AG04450 (cell line): ENCODE results near the gene TNFRSF1A. TPM values are rescaled to one million over a fixed set of nuclear protein-coding genes. Genes with fewer than 3 reads are reported as not detected.

ENCODE experiments used
- CTCF ChIA-PET: fragments of 300-600, 350-600 bp; formaldehyde crosslinking; extraction: SDS; loops from one replicate; lab custom pipeline; 2022; ENCODE audit warnings: antibody characterized with exemption, inconsistent platforms; lab: Charles Lee
- POLR2A ChIA-PET: fragments of 350-600 bp; formaldehyde crosslinking; extraction: SDS; loops from one replicate; lab custom pipeline; 2021; ENCODE audit warnings: antibody characterized with exemption, inconsistent platforms; lab: Yijun Ruan, JAX
- DNase-seq: peaks from one replicate; pipeline ENCODE4 v3.0.0-alpha.2; 2011; ENCODE audit warnings: low read depth, low spot score
- H3K27ac ChIP-seq: one replicate; pipeline ENCODE4 v1.5.1; 2012; ENCODE audit warnings: low read depth, low read length, control low read depth
- H3K27me3 ChIP-seq: one replicate; pipeline ENCODE4 v1.6.0; 2012; ENCODE audit warnings: low read length; ENCODE audit not compliant: control insufficient read depth, insufficient read depth
- H3K4me3 ChIP-seq: 2 replicates; pipeline ENCODE4 v1.5.1; 2011; ENCODE audit warnings: mild to moderate bottlenecking, low read depth, low read length, control low read depth
- H3K9me3 ChIP-seq: 2 replicates; pipeline ENCODE4 v1.5.1; 2012; ENCODE audit warnings: low read length; ENCODE audit not compliant: control insufficient read depth, insufficient read depth
- polyA plus RNA-seq: library from polyadenylated mRNA; depleted of rRNA; stranded (reverse); fragments of >200 nt; gene quantifications from 2 replicates; pipeline ENCODE4 v1.2.3, GENCODE V29; 2011
- TF ChIP-seq, protein P1 (sequence below): IDR thresholded peaks from 2 replicates; pipeline ENCODE4 v1.5.1; 2011; ENCODE audit warnings: low read depth, low read length, control low read depth, inconsistent platforms

TNFRSF1A gene
- polyA plus RNA-seq, 1 experiment: 231 TPM

DNA sequence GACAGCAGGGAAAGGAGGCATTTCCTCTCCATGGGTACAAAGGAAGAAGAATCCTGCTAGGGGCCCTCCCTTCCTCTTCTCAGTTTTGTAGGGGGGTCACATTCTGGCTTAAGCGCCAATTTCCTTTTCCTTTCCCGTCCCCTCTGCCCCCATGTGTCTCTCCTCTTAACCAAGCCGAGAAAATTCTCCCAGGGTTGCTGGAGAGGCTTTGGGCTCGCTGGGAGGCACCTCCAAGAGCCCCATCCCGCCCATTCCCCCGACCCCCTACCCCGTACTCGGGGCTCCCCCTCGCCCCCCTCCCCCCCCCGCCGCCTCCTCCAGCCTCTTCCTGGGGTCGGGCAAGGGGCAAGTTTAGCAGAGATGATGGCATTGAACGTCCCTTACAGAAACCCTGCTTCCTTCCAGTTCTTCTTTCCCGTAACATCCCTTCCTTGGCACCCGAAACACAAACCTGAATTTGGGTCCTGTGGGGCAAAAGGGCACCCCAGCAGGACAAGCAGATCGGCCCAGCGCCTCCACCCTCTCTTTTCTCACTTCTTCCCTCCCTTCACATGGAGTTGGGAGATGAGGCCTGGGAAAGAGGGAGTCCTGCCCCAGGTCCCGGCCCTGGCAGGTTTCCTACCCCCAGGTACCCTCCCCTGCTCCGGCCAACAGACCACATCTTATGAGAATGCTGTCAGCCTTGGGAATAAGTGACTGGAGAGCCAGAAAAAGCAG lies 17.7 kb downstream of the TNFRSF1A start:
- peak overlapping the region; percentile 90 for H3K27ac ChIP-seq
- H3K4me3 ChIP-seq: no peak overlapping the region
- ChIA-PET CTCF (interaction anchor here (0.6 to 1.8 kb wide), 5 partner anchors 12 to 141 kb away, joined by 3 to 25 read pairs (median 5); partner anchors contain the start of gene LTBR), POLR2A (interaction anchor here (1.2 to 2.7 kb wide), 5 partner anchors 11 to 66 kb away, joined by 3 to 20 read pairs (median 4); partner anchors contain the start of gene LTBR)
- no peaks in the 10 kb centered on the region for H3K27me3 ChIP-seq
- TF ChIP-seq, protein P1, sequence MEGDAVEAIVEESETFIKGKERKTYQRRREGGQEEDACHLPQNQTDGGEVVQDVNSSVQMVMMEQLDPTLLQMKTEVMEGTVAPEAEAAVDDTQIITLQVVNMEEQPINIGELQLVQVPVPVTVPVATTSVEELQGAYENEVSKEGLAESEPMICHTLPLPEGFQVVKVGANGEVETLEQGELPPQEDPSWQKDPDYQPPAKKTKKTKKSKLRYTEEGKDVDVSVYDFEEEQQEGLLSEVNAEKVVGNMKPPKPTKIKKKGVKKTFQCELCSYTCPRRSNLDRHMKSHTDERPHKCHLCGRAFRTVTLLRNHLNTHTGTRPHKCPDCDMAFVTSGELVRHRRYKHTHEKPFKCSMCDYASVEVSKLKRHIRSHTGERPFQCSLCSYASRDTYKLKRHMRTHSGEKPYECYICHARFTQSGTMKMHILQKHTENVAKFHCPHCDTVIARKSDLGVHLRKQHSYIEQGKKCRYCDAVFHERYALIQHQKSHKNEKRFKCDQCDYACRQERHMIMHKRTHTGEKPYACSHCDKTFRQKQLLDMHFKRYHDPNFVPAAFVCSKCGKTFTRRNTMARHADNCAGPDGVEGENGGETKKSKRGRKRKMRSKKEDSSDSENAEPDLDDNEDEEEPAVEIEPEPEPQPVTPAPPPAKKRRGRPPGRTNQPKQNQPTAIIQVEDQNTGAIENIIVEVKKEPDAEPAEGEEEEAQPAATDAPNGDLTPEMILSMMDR: no peak
- no peak for DNase-seq
- H3K9me3 ChIP-seq: no peaks in the 10 kb centered on the region

DNA sequence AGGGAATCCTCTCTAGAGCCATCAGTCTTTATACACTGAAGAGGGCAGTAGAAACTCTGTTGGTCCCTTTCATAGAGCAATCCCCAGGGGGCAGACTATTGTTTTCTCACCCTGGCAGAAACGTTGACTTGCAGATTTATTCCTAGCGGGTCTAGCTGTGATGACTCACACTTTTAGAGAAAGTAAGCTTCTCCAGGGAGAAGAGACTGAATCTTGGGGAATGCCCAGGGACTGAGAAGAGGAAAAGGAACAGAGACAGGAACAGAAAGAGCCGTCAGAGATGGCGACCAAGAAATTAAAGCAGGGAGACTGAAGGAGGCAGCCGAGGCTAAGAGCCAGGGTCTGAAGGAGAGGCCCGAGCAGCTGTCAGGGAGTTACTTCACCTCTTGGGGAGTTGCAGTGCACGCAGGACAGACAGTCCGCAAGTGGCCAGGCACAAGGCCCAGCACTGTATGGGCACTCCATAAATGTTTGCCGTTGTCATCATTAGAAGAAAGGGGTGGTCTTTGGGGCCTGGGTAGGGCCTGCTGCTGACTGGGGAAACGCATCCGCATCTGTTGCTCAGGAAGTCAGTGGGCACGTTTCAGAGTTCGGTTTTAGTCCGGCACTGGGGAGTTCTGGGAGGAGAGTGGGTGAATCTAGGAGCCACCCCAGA lies 18.4 kb downstream of the TNFRSF1A start:
- POLR2A ChIA-PET: interaction anchor here (0.7 to 1.7 kb wide), 8 partner anchors 8 to 147 kb away, joined by 3 to 9 read pairs (median 4); partner anchors contain the start of genes LTBR and VAMP1
- no peak overlapping the region for H3K4me3 ChIP-seq
- H3K27ac ChIP-seq: peak overlapping the region; percentile 90

DNA sequence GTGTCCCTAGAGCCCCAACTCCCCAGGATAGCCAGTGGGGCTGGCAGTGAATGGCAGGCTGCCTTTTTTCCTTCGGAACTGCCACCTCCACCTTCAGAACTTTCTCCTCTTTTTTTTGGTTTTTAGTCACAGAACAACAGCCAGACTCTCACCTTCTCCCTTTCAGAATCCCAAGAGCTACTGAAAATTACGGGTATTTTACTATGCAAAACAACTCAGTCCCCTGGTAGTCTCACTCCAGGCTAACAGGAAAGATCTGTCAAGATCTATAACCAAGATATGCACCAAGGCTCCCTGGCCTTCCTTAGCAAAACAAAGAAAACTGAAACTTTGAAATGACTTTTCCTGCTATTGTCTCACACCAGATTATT lies 18.9 kb downstream of the TNFRSF1A start:
- TF ChIP-seq, protein P1: no peak
- CTCF ChIA-PET: interaction anchor here (0.7 to 1.8 kb wide), 10 partner anchors 9 to 335 kb away, joined by 3 to 25 read pairs (median 4); no protein-coding TSS in a partner anchor
- no peak for DNase-seq
- Histone ChIP-seq H3K27ac (no peak overlapping the region), H3K4me3 (no peak overlapping the region), H3K9me3 (no peaks in the 10 kb centered on the region; the same call in 1 of the 2 replicates), H3K27me3 (no peaks in the 10 kb centered on the region)
- POLR2A ChIA-PET: interaction anchor here (0.7 to 1.7 kb wide), 8 partner anchors 8 to 148 kb away, joined by 3 to 9 read pairs (median 4); partner anchors contain the start of genes LTBR and VAMP1

More for the DNA sequence above, 18.4 kb downstream of the TNFRSF1A start:
- peak; percentile 79 for DNase-seq
- CTCF ChIA-PET: interaction anchor here (0.6 to 1.8 kb wide), 9 partner anchors 9 to 335 kb away, joined by 3 to 25 read pairs (median 5); partner anchors contain the start of gene LTBR
- TF ChIP-seq, protein P1: peak; percentile 77
- Histone ChIP-seq H3K9me3 (no peaks in the 10 kb centered on the region), H3K27me3 (no peaks in the 10 kb centered on the region)

DNA sequence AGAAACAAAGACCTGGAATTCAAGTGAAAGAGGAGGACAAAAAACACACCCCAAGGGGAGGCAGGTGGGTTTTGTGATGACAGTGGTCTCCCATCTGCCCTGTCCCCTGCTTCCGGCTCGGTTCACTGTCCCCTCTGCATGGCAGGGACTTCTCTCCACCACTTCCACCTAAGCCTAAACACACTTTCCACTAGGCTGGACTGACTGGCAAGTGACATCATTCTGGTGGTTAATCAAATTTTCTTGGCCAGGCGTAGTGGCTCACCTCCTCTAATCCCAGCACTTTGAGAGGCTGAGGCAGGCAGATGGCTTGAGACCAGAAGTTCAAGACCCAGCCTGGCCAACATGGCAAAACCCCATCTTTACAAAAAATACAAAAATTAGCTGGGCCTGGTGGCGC lies 19.5 kb downstream of the TNFRSF1A start:
- Histone ChIP-seq H3K27me3 (no peaks in the 10 kb centered on the region), H3K4me3 (no peak overlapping the region), H3K9me3 (no peaks in the 10 kb centered on the region; the same call in 1 of the 2 replicates), H3K27ac (no peak overlapping the region)
- CTCF ChIA-PET: interaction anchor here (0.7 to 2.9 kb wide), 8 partner anchors 10 to 334 kb away, joined by 3 to 25 read pairs (median 8); no protein-coding TSS in a partner anchor
- POLR2A ChIA-PET: interaction anchor here (0.8 to 1.7 kb wide), 5 partner anchors 9 to 148 kb away, joined by 3 to 9 read pairs (median 4); partner anchors contain the start of genes LTBR and VAMP1
- DNase-seq: no peak
- TF ChIP-seq, protein P1: no peak
